HEK293T (cell line): ENCODE measurements around the gene INTS6L.

Experiments used
- ARNT ChIP-seq: fragments of 450-650 bp; IDR thresholded peaks from 2 replicates; pipeline ENCODE4 v1.6.1; 2017; ENCODE audit warnings: mild to moderate bottlenecking
- BHLHE40 ChIP-seq: fragments of 450-650 bp; IDR thresholded peaks from 2 replicates; pipeline ENCODE4 v1.6.1; 2016; ENCODE audit warnings: mild to moderate bottlenecking, moderate library complexity, borderline replicate concordance
- CTBP1 ChIP-seq: fragments of 450-650 bp; IDR thresholded peaks from 2 replicates; pipeline ENCODE4 v1.6.1; 2016; ENCODE audit warnings: borderline replicate concordance
- FOXA1 ChIP-seq: fragments of 450-650 bp; IDR thresholded peaks from 2 replicates; pipeline ENCODE4 v1.6.1; 2016; ENCODE audit warnings: mild to moderate bottlenecking
- FOXK2 ChIP-seq: fragments of 450-650 bp; IDR thresholded peaks from 2 replicates; pipeline ENCODE4 v1.6.1; 2016; ENCODE audit warnings: mild to moderate bottlenecking
- FOXM1 ChIP-seq: fragments of 450-650 bp; IDR thresholded peaks from 2 replicates; pipeline ENCODE4 v1.6.1; 2017; ENCODE audit warnings: mild to moderate bottlenecking, borderline replicate concordance
- HDGF ChIP-seq: fragments of 450-650 bp; IDR thresholded peaks from 2 replicates; pipeline ENCODE4 v1.6.1; 2017; ENCODE audit warnings: antibody characterized with exemption, borderline replicate concordance
- NFRKB ChIP-seq: fragments of 450-650 bp; IDR thresholded peaks from 2 replicates; pipeline ENCODE4 v1.6.1; 2016; ENCODE audit warnings: mild to moderate bottlenecking, moderate library complexity
- SP1 ChIP-seq: fragments of 450-650 bp; IDR thresholded peaks from 2 replicates; pipeline ENCODE4 v1.6.1; 2017
- SUZ12 ChIP-seq: fragments of 450-650 bp; IDR thresholded peaks from 2 replicates; pipeline ENCODE4 v1.6.1; 2016; ENCODE audit warnings: mild to moderate bottlenecking
- TARDBP ChIP-seq: fragments of 450-650 bp; IDR thresholded peaks from 2 replicates; pipeline ENCODE4 v1.6.1; 2016
- ZNF384 ChIP-seq: fragments of 450-650 bp; IDR thresholded peaks from 2 replicates; pipeline ENCODE4 v1.6.1; 2016
- TF ChIP-seq, protein P1 (sequence below): fragments of 450-650 bp; IDR thresholded peaks from 2 replicates; pipeline ENCODE4 v1.6.1; 2016

DNA sequence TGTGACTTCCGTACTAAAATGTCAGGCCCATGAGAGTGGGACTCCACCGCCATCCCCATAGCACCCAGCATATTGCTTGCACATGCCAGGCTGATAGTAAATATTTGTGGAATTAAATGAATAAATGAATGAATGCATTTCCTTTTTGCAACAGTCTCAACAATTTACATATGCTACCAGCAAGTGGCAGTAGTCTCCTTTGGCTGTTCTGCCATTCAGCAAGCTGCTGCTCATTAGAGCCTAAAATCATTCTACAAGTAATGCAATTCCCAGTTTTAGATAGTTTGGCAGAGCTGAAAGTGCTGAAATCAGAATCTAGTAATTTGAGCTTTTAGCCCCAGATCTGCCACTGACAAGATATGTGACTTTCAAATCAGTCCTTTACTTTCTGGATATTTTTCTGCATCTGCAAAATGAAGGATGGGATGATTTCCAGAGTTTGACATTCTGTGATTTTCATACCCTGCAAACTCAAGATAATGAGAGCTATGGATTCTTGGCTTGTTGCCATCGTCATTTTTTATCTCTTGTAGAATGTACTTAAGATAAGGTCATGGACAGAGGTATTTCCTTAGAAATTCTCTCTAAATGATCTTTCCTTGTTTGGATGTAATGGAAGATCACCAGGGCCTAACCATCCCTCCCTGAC is 35.7 kb upstream of the INTS6L start:
- TF ChIP-seq NFRKB (no peak), SP1 (no peak), HDGF (no peak), ZNF384 (no peak), FOXA1 (no peak), CTBP1 (no peak), TARDBP (no peak), FOXK2 (no peak), ARNT (no peak), BHLHE40 (no peak), SUZ12 (no peak), FOXM1 (no peak)
- TF ChIP-seq, protein P1, sequence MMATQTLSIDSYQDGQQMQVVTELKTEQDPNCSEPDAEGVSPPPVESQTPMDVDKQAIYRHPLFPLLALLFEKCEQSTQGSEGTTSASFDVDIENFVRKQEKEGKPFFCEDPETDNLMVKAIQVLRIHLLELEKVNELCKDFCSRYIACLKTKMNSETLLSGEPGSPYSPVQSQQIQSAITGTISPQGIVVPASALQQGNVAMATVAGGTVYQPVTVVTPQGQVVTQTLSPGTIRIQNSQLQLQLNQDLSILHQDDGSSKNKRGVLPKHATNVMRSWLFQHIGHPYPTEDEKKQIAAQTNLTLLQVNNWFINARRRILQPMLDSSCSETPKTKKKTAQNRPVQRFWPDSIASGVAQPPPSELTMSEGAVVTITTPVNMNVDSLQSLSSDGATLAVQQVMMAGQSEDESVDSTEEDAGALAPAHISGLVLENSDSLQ: no peak
